Measurements from ENCODE around the gene ALDH3B2.

The ALDH3B2 gene

GRCh38 chr11:67700548-67701262, 26.3 kb upstream of the ALDH3B2 start:
- TF ChIP-seq, protein P1, sequence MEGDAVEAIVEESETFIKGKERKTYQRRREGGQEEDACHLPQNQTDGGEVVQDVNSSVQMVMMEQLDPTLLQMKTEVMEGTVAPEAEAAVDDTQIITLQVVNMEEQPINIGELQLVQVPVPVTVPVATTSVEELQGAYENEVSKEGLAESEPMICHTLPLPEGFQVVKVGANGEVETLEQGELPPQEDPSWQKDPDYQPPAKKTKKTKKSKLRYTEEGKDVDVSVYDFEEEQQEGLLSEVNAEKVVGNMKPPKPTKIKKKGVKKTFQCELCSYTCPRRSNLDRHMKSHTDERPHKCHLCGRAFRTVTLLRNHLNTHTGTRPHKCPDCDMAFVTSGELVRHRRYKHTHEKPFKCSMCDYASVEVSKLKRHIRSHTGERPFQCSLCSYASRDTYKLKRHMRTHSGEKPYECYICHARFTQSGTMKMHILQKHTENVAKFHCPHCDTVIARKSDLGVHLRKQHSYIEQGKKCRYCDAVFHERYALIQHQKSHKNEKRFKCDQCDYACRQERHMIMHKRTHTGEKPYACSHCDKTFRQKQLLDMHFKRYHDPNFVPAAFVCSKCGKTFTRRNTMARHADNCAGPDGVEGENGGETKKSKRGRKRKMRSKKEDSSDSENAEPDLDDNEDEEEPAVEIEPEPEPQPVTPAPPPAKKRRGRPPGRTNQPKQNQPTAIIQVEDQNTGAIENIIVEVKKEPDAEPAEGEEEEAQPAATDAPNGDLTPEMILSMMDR (IDR thresholded peaks at IDR 0.05): no peak
- TF ChIP-seq ZFX (IDR thresholded peaks at IDR 0.05; ENCODE audit: borderline replicate concordance): no peak
- H3K27ac ChIP-seq: no peak overlapping the region

DNA sequence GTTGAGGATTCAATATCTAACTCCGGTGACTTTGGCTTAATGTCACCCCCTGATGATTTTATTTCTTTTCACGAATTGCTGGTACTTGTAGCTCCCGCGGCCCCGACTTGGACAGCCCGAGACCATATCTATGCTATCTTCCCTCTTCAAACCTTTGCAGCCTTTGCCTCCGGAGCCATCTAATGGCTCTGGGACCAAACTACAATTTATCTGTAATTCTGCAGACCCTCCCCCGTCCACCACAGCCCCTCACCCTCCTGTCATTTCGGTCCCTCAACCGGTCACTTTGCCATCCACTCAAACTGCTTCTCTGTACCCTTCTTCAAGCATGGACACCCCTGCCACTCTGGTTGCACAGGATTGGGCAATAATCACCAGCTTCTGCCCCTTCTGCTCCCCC, 25.7 kb upstream of the ALDH3B2 start:
- H3K27ac ChIP-seq: no peak overlapping the region

DNA sequence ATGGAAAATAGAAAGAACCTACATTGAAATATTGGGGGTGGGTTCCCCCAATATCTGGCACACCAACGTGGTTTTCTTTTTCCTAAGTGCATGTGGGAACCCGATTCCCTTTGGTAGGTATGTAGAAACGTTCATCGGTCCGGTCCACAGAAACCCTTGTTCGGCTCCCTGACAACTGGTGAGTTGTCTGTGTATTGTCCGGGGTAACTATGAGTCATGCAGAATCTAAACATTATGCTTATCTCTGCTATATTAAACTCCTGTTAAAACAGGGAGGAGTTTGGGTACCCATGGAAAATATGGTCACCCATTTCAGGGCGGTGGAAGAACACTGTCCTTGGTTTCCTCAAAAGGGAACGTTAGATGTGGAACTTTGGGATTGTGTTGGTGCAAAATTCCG, 25.1 kb upstream of the ALDH3B2 start:
- H3K27ac ChIP-seq: no peak overlapping the region
- TF ChIP-seq ZFX (IDR thresholded peaks at IDR 0.05; ENCODE audit: borderline replicate concordance): no peak
- TF ChIP-seq, protein P1 (IDR thresholded peaks at IDR 0.05): no peak

More for the DNA sequence above, 25.7 kb upstream of the ALDH3B2 start:
- TF ChIP-seq, protein P1 (IDR thresholded peaks at IDR 0.05): no peak
- no peak for TF ChIP-seq ZFX (IDR thresholded peaks at IDR 0.05; ENCODE audit: borderline replicate concordance)

GRCh38 chr11:67698247-67698646, 23.8 kb upstream of the ALDH3B2 start:
- H3K27ac ChIP-seq: no peak overlapping the region
- TF ChIP-seq, protein P1 (IDR thresholded peaks at IDR 0.05): peak; percentile 35; the same call in 1 of the 2 replicates
- no peak for TF ChIP-seq ZFX (IDR thresholded peaks at IDR 0.05; ENCODE audit: borderline replicate concordance)

- no peak overlapping the region for H3K27ac ChIP-seq
- TF ChIP-seq ZFX (IDR thresholded peaks at IDR 0.05; ENCODE audit: borderline replicate concordance): no peak
- TF ChIP-seq, protein P1 (IDR thresholded peaks at IDR 0.05): no peak
Measured at GRCh38 chr11:67697846-67698245, 23.4 kb upstream of the ALDH3B2 start.

DNA sequence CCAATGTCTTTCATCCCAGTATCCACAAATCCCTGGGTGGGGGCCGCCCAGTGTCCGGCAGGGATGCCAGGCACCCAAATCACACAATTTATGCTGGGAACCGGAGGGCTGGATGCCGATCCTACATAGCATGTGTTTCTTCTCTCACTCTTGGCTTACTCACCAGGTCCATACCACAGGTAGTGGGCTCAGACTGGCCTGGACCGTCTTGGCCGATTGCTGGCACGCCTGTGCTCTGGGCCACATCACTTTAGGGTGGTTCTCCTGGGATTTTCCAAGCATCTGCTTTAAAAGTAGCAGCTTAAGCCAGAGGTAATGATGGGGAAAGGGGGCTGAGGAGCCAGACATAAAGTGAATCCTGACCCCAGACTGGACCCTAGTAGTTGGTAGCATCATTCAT, 22.6 kb upstream of the ALDH3B2 start:
- no peak overlapping the region for H3K27ac ChIP-seq
- TF ChIP-seq, protein P1 (IDR thresholded peaks at IDR 0.05): no peak
- no peak for TF ChIP-seq ZFX (IDR thresholded peaks at IDR 0.05; ENCODE audit: borderline replicate concordance)

DNA sequence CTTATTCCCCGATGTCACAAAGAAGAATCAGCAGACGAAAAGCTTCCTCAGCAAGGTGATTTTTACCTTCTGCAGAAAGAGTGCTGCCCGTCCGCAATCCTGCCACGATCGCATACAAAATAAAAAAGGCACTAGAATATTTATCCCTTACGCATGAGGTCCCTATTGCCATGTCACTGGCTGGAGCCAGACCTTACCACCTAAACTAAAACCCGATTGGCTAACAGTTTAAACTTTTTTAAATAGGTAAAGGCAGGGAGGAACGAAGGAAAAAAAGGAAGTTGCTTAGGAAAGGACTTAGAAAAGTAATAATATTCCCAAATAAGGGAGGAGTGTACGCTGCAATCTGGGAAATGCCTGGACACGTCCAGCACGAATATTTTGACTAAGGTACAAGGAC, 21.2 kb upstream of the ALDH3B2 start:
- no peak for TF ChIP-seq ZFX (IDR thresholded peaks at IDR 0.05; ENCODE audit: borderline replicate concordance)
- TF ChIP-seq, protein P1 (IDR thresholded peaks at IDR 0.05): no peak
- no peak overlapping the region for H3K27ac ChIP-seq
